Right atrium auricular region (tissue), 2 donors: ENCODE results near the gene SPACA5. TPM values are rescaled to one million over a fixed set of nuclear protein-coding genes. Genes with fewer than 3 reads are reported as not detected.

ENCODE experiments used
- DNase-seq: peaks from one replicate; pipeline ENCODE4 v3.0.0-alpha.2; 2019; ENCODE audit warnings: low spot score
- H3K27ac ChIP-seq, 2 donors: fragments of 200-600 bp; sonication (generic); 1 replicate in 1 of 2; 2 replicates in 1 of 2; pipeline ENCODE4 v1.5.1; 2016 to 2019
- H3K27me3 ChIP-seq, 2 donors: fragments of 200-600 bp; sonication (generic); one replicate each; pipeline versions ENCODE4 v1.5.1 to v1.6.0; 2017 to 2019
- H3K36me3 ChIP-seq: fragments of 200-600 bp; sonication (generic); one replicate; pipeline ENCODE4 v1.5.1; 2016
- H3K4me1 ChIP-seq, 2 donors: fragments of 200-600 bp; sonication (generic); one replicate each; pipeline versions ENCODE4 v1.5.1 to v1.6.0; 2017 to 2019
- H3K4me3 ChIP-seq, 2 donors: fragments of 200-600 bp; sonication (generic); 1 replicate in 1 of 2; 2 replicates in 1 of 2; pipeline ENCODE4 v1.5.1; 2017 to 2019; ENCODE audit warnings: mild to moderate bottlenecking in 1 of 2, moderate library complexity in 1 of 2
- H3K9me3 ChIP-seq, 2 donors: fragments of 200-600 bp; sonication (generic); one replicate each; pipeline ENCODE4 v1.5.1; 2019
- CTCF ChIP-seq, 2 donors: fragments of 200-600 bp; sonication (generic); IDR thresholded peaks; one replicate each; pipeline ENCODE4 v1.5.1; 2019; ENCODE audit warnings: antibody characterized with exemption in 2 of 2
- total RNA-seq, 2 donors: library from RNA; depleted of rRNA; stranded (reverse); fragments of >200 nt; gene quantifications; one replicate each; pipeline ENCODE4 v1.1.0, GENCODE V29; 2016

The SPACA5 gene
- total RNA-seq, 2 donors from 2014 or later: not detected

- H3K9me3 ChIP-seq: peaks cover 44 to 99% of the 10 kb centered on the region in 2 donors
Observed at GRCh38 chrX:47976254-47977151, 30.3 kb upstream of the SPACA5 start.

GRCh38 chrX:47991263-47992094, 15.3 kb upstream of the SPACA5 start:
- no peak overlapping the region for H3K4me3 ChIP-seq
- peaks cover 7% of the 10 kb centered on the region for H3K36me3 ChIP-seq
- no peaks in the 10 kb centered on the region for H3K4me1 ChIP-seq
- no peak for DNase-seq
- H3K27me3 ChIP-seq: no peaks in the 10 kb centered on the region
- peaks cover 0 to 5% of the 10 kb centered on the region in 2 donors for H3K9me3 ChIP-seq
- TF ChIP-seq CTCF (IDR thresholded peaks at IDR 0.05): no peak
- H3K27ac ChIP-seq: no peak overlapping the region

More at GRCh38 chrX:47976254-47977151, 30.3 kb upstream of the SPACA5 start:
- H3K4me3 ChIP-seq: no peak overlapping the region
- no peaks in the 10 kb centered on the region for H3K4me1 ChIP-seq
- no peak for DNase-seq
- no peak overlapping the region for H3K27ac ChIP-seq
- peaks cover 38% of the 10 kb centered on the region for H3K36me3 ChIP-seq
- no peaks in the 10 kb centered on the region for H3K27me3 ChIP-seq
- TF ChIP-seq CTCF (IDR thresholded peaks at IDR 0.05): no peak

GRCh38 chrX:47992095-47992380, 14.8 kb upstream of the SPACA5 start:
- no peak for DNase-seq
- Histone ChIP-seq H3K27ac (no peak overlapping the region), H3K9me3 (peaks cover 0 to 11% of the 10 kb centered on the region in 2 donors), H3K36me3 (peaks cover 7% of the 10 kb centered on the region), H3K4me3 (no peak overlapping the region), H3K4me1 (no peaks in the 10 kb centered on the region), H3K27me3 (no peaks in the 10 kb centered on the region)
- no peak for TF ChIP-seq CTCF (IDR thresholded peaks at IDR 0.05)

- no peak for DNase-seq
- no peaks in the 10 kb centered on the region for H3K4me1 ChIP-seq
- peaks cover 7% of the 10 kb centered on the region for H3K36me3 ChIP-seq
- H3K27ac ChIP-seq: no peak overlapping the region
- H3K27me3 ChIP-seq: no peaks in the 10 kb centered on the region
- TF ChIP-seq CTCF (IDR thresholded peaks at IDR 0.05): no peak
- no peak overlapping the region for H3K4me3 ChIP-seq
- peaks cover 0 to 11% of the 10 kb centered on the region in 2 donors for H3K9me3 ChIP-seq
Observed at GRCh38 chrX:47992669-47993068, 14.1 kb upstream of the SPACA5 start.

GRCh38 chrX:48001260-48001659, 5.5 kb upstream of the SPACA5 start:
- no peak for TF ChIP-seq CTCF (IDR thresholded peaks at IDR 0.05)
- no peaks in the 10 kb centered on the region for H3K36me3 ChIP-seq
- no peaks in the 10 kb centered on the region for H3K27me3 ChIP-seq
- no peak overlapping the region for H3K4me3 ChIP-seq
- H3K9me3 ChIP-seq: peaks cover 0 to 6% of the 10 kb centered on the region in 2 donors
- no peak for DNase-seq
- H3K27ac ChIP-seq: no peak overlapping the region
- H3K4me1 ChIP-seq: no peaks in the 10 kb centered on the region
